IMR-90 (cell line): ENCODE data around the gene PIEZO2. TPM values are rescaled to one million over a fixed set of nuclear protein-coding genes. Genes with fewer than 3 reads are reported as not detected.

ENCODE experiments used
- ATAC-seq: fragments of 200-7000 bp; cut with Tn5 transposase; 2 replicates; pipeline ENCODE4 v1.9.1; 2020; ENCODE audit warnings: low read depth, mild to moderate bottlenecking, moderate library complexity
- BruUV-seq: library from RNA; stranded (reverse); fragments of 400-500 nt; replicated peaks from 2 replicates; lab custom pipeline; 2021; lab: Mats Ljungman, UMichigan
- CTCF ChIA-PET: fragments of 300-600 bp; formaldehyde crosslinking; extraction: SDS; loops from one replicate; lab custom pipeline; 2021; ENCODE audit warnings: antibody characterized with exemption; lab: Yijun Ruan, JAX
- POLR2A ChIA-PET: fragments of 300-600 bp; sonication (Branson Sonifier 250); formaldehyde crosslinking; loops from one replicate; lab custom pipeline; 2022; ENCODE audit warnings: antibody characterized with exemption; ENCODE audit not compliant: unreplicated experiment; lab: Charles Lee
- DNase-seq: peaks from one replicate; pipeline ENCODE4 v3.0.0; 2013
- H2AFZ ChIP-seq: replicated peaks from 2 replicates; pipeline ENCODE3; 2013; ENCODE audit warnings: low read length, mild to moderate bottlenecking; ENCODE audit not compliant: poor library complexity
- H2AK5ac ChIP-seq: 2 replicates; pipeline ENCODE4 v1.6.1; 2013; ENCODE audit warnings: low read depth, low read length, inconsistent platforms
- H2AK9ac ChIP-seq: replicated peaks from 2 replicates; pipeline ENCODE3; 2013; ENCODE audit warnings: mild to moderate bottlenecking, low read depth, low read length, moderate library complexity; ENCODE audit not compliant: poor library complexity
- H2BK120ac ChIP-seq: 2 replicates; pipeline ENCODE4 v1.6.1; 2013; ENCODE audit warnings: low read depth, low read length, inconsistent platforms
- H2BK15ac ChIP-seq: 3 replicates; pipeline ENCODE4 v1.6.1; 2013; ENCODE audit warnings: low read depth, low read length, inconsistent platforms
- H2BK20ac ChIP-seq: 2 replicates; pipeline ENCODE4 v1.6.1; 2013; ENCODE audit warnings: low read depth, mild to moderate bottlenecking, inconsistent platforms, low read length, moderate library complexity
- H2BK5ac ChIP-seq: 2 replicates; pipeline ENCODE4 v1.6.1; 2013; ENCODE audit warnings: mild to moderate bottlenecking, low read depth, low read length, inconsistent platforms; ENCODE audit not compliant: poor library complexity, severe bottlenecking
- H3K14ac ChIP-seq: replicated peaks from 2 replicates; pipeline ENCODE4 v1.6.1; 2013; ENCODE audit warnings: low read depth, low read length, inconsistent platforms
- H3K18ac ChIP-seq: 2 replicates; pipeline ENCODE4 v1.6.1; 2013; ENCODE audit warnings: low read depth, low read length, control low read depth
- H3K23ac ChIP-seq: 2 replicates; pipeline ENCODE4 v1.6.1; 2013; ENCODE audit warnings: low read depth, low read length, inconsistent platforms
- H3K27ac ChIP-seq: 2 replicates; pipeline ENCODE4 v1.5.1; 2013; ENCODE audit warnings: mild to moderate bottlenecking, control low read depth, low read length; ENCODE audit not compliant: insufficient read depth
- H3K27me3 ChIP-seq: 2 replicates; pipeline ENCODE4 v1.6.1; 2013; ENCODE audit warnings: low read length; ENCODE audit not compliant: control insufficient read depth, insufficient read depth
- H3K36me3 ChIP-seq: 2 replicates; pipeline ENCODE4 v1.6.1; 2013; ENCODE audit warnings: low read length, mixed read lengths; ENCODE audit not compliant: control insufficient read depth, insufficient read depth
- H3K4ac ChIP-seq: 2 replicates; pipeline ENCODE4 v1.6.1; 2013; ENCODE audit warnings: low read depth, low read length, inconsistent platforms
- H3K4me1 ChIP-seq: 2 replicates; pipeline ENCODE4 v1.6.1; 2013; ENCODE audit warnings: low read length, mixed read lengths; ENCODE audit not compliant: control insufficient read depth, insufficient read depth
- H3K4me2 ChIP-seq: 2 replicates; pipeline ENCODE4 v1.6.1; 2013; ENCODE audit warnings: low read depth, mild to moderate bottlenecking, control low read depth, low read length, moderate library complexity
- H3K4me3 ChIP-seq: 2 replicates; pipeline ENCODE4 v1.5.1; 2013; ENCODE audit warnings: low read depth, mild to moderate bottlenecking, control low read depth, low read length, moderate library complexity; ENCODE audit not compliant: insufficient read depth
- H3K56ac ChIP-seq: 2 replicates; pipeline ENCODE4 v1.6.1; 2013; ENCODE audit warnings: low read length, inconsistent platforms; ENCODE audit not compliant: insufficient read depth; ENCODE audit errors: extremely low read depth
- H3K79me1 ChIP-seq, 2 experiments: 2 replicates each; pipeline ENCODE4 v1.6.1; 2013; ENCODE audit warnings: low read length in 2 of 2, inconsistent platforms in 1 of 2, low read depth in 1 of 2
- H3K9ac ChIP-seq: 2 replicates; pipeline ENCODE4 v1.6.1; 2013; ENCODE audit warnings: low read depth, low read length, control low read depth
- H3K9me1 ChIP-seq: 2 replicates; pipeline ENCODE4 v1.6.1; 2013; ENCODE audit warnings: low read length, inconsistent platforms; ENCODE audit not compliant: insufficient read depth
- H3K9me3 ChIP-seq: 2 replicates; pipeline ENCODE4 v1.6.1; 2013; ENCODE audit warnings: low read length; ENCODE audit not compliant: control insufficient read depth, insufficient read depth
- H4K20me1 ChIP-seq: 2 replicates; pipeline ENCODE4 v1.6.1; 2013; ENCODE audit warnings: low read length, inconsistent platforms; ENCODE audit not compliant: insufficient read depth
- H4K5ac ChIP-seq: 2 replicates; pipeline ENCODE4 v1.6.1; 2013; ENCODE audit warnings: mild to moderate bottlenecking, low read depth, low read length, control low read depth
- H4K8ac ChIP-seq, 2 experiments: 2 replicates each; pipeline ENCODE4 v1.6.1; 2013; ENCODE audit warnings: low read depth in 2 of 2, low read length in 2 of 2, control low read depth in 1 of 2, inconsistent platforms in 1 of 2
- H4K91ac ChIP-seq: 2 replicates; pipeline ENCODE4 v1.6.1; 2013; ENCODE audit warnings: low read depth, low read length, inconsistent platforms; ENCODE audit not compliant: insufficient read depth
- FOS ChIP-seq: fragments of 150-350 bp; IDR thresholded peaks from 2 replicates; pipeline ENCODE4 v1.6.1; 2016; ENCODE audit warnings: low read depth, low read length
- MAFK ChIP-seq: IDR thresholded peaks from 2 replicates; pipeline ENCODE4 v1.6.1; 2012; ENCODE audit warnings: low read depth, low read length, improper control_type of control experiment
- WGBS, 2 experiments: methylation state at CpG; one replicate each; pipeline versions ENCODE4 v1.1.5 to v1.1.7; 2013; ENCODE audit warnings: missing lambda C conversion rate in 2 of 2; ENCODE audit not compliant: insufficient read length in 1 of 2; ENCODE audit errors: extremely low coverage in 2 of 2; 5-methylcytosine and 5-hydroxymethylcytosine counted together
- dilution Hi-C: fragments of 300-500 bp; cut with HindIII; formaldehyde crosslinking; loops from one replicate; pipeline ENCODE4 v1.14.3; 2018; ENCODE audit warnings: low sequenced_read_pairs; ENCODE audit not compliant: unreplicated experiment
- in situ Hi-C: fragments of 300-500 bp; cut with MboI; formaldehyde crosslinking; loops from 3 replicates; pipeline ENCODE4 v1.14.3; 2019; ENCODE audit warnings: low sequenced_read_pairs, inconsistent platforms, mixed read lengths
- intact Hi-C: fragments of 100-400 bp; cut with micrococcal nuclease; formaldehyde crosslinking; loops from 2 replicates; pipeline ENCODE4 v1.10.0; 2022
- polyA plus RNA-seq, 3 experiments: library from polyadenylated mRNA; depleted of rRNA; stranded (reverse); fragments of >200 nt; gene quantifications; 2 replicates each; pipeline ENCODE4 v1.2.3, GENCODE V29; 2012; ENCODE audit warnings: low replicate concordance in 1 of 3
- total RNA-seq: library from RNA; depleted of rRNA; stranded (reverse); fragments of >200 nt; gene quantifications from 2 replicates; pipeline ENCODE4 v1.2.3, GENCODE V29; 2012
- TF ChIP-seq, protein P1 (sequence below): fragments of 150-350 bp; IDR thresholded peaks from 2 replicates; pipeline ENCODE4 v1.6.1; 2016; ENCODE audit warnings: low read depth, mild to moderate bottlenecking, low read length, moderate library complexity, borderline replicate concordance

PIEZO2 gene
- total and polyA plus RNA-seq, 2 of the 4 experiments (the other 2 are of a cell fraction), result 2.4 to 4.1 TPM

DNA sequence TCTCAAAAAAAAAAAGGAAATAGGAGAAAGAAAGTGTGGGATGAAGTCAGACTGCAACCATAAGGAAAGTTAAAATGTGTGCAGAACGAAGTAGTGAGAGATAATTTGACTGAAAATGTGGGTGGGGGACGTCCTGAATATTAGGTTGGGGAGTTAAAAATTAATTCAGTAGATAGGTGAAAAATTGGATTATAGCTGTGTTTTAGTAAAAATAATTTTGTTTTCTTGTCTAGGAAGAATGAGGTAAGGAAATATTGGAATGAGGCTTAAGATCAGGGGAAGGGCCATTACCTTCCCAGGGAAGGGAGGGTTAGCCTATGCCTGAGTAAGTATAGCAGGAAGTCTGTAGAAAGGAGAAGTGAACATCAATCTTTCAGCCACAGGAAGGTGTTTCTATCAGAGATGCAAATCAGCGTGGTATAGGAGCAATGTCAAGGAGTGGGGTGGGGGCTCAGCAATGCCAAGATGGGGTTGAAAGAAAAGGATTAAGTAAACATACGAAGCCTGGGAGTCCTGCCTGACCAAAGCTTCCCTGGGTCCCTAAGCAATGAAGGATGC, 250.9 kb downstream of the PIEZO2 start:
- dilution Hi-C loops (no loop called here), intact Hi-C loops (no loop called here), in situ Hi-C loops (no loop called here)
- H3K4me2 ChIP-seq, result no peak overlapping the region
- H2BK5ac ChIP-seq, result no peak overlapping the region
- ATAC-seq (no peak), DNase-seq (no peak)
- TF ChIP-seq, protein P1, sequence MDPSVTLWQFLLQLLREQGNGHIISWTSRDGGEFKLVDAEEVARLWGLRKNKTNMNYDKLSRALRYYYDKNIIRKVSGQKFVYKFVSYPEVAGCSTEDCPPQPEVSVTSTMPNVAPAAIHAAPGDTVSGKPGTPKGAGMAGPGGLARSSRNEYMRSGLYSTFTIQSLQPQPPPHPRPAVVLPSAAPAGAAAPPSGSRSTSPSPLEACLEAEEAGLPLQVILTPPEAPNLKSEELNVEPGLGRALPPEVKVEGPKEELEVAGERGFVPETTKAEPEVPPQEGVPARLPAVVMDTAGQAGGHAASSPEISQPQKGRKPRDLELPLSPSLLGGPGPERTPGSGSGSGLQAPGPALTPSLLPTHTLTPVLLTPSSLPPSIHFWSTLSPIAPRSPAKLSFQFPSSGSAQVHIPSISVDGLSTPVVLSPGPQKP, result no peak
- TF ChIP-seq MAFK (no peak), FOS (no peak)
- H3K9me3 ChIP-seq, result no peaks in the 10 kb centered on the region
- no peak overlapping the region for H3K4me3 ChIP-seq
- H3K9ac ChIP-seq, result no peak overlapping the region
- H3K18ac ChIP-seq, result no peak overlapping the region
- H3K27me3 ChIP-seq, result no peaks in the 10 kb centered on the region
- H3K56ac ChIP-seq, result no peak overlapping the region
- no peak overlapping the region for H4K5ac ChIP-seq
- no peak overlapping the region for H4K8ac ChIP-seq
- ChIA-PET CTCF (no interaction called here), POLR2A (no interaction called here)
- peaks cover 8% of the 10 kb centered on the region for H3K4me1 ChIP-seq
- H3K27ac ChIP-seq, result no peak overlapping the region
- 0 out of 2 replicates have a peak overlapping the region, but pooled peaks have one; percentile 23 for H3K4ac ChIP-seq
- WGBS, 2 experiments, result 86 to 100% methylated on average over 1 to 2 of the region's 4 CpGs
- H3K36me3 ChIP-seq, result no peaks in the 10 kb centered on the region
- no peak overlapping the region for H4K91ac ChIP-seq
- H3K79me1 ChIP-seq, result no peaks in the 10 kb centered on the region
- no peak overlapping the region for H2AK9ac ChIP-seq
- no peaks in the 10 kb centered on the region for H4K20me1 ChIP-seq
- no TSS peak for BruUV-seq
- no peak overlapping the region for H2BK20ac ChIP-seq
- peaks cover 8% of the 10 kb centered on the region for H3K9me1 ChIP-seq
- H2AFZ ChIP-seq, result no peak overlapping the region
- no peak overlapping the region for H2AK5ac ChIP-seq
- H2BK15ac ChIP-seq, result no peak overlapping the region
- no peak overlapping the region for H3K23ac ChIP-seq
- H3K14ac ChIP-seq, result no peak overlapping the region
- no peak overlapping the region for H2BK120ac ChIP-seq
